Endothelial cell of umbilical vein (primary cell): ENCODE data around the gene APOL2. TPM values are rescaled to one million over a fixed set of nuclear protein-coding genes. Genes with fewer than 3 reads are reported as not detected.

ENCODE experiments used
- BruUV-seq: library from RNA; stranded (reverse); fragments of 400-500 nt; replicated peaks from 2 replicates; lab custom pipeline; 2021; lab: Mats Ljungman, UMichigan
- CTCF ChIA-PET: fragments of 300-600, 350-600 bp; sonication (Branson Sonifier 250); formaldehyde crosslinking; loops from one replicate; lab custom pipeline; 2021; ENCODE audit warnings: antibody characterized with exemption, inconsistent platforms; lab: Charles Lee
- POLR2A ChIA-PET: fragments of 300-600, 350-600 bp; sonication (Branson Sonifier 250); formaldehyde crosslinking; loops from one replicate; lab custom pipeline; 2021; ENCODE audit warnings: antibody characterized with exemption, inconsistent platforms; lab: Charles Lee
- DNase-seq: peaks from one replicate; pipeline ENCODE4 v3.0.0-alpha.2; 2011; ENCODE audit warnings: low read depth, low spot score
- FAIRE-seq: peaks from 2 replicates; lab custom pipeline; 2011; peaks lifted over from hg19 to GRCh38; lab: Jason Lieb, UNC
- H2AFZ ChIP-seq: 2 replicates; pipeline ENCODE4 v1.6.0; 2012; ENCODE audit warnings: low read depth, low read length, control low read depth, inconsistent platforms
- H3K27ac ChIP-seq: 2 replicates; pipeline ENCODE4 v1.5.1; 2011; ENCODE audit warnings: low read depth, mild to moderate bottlenecking, control low read depth, low read length, moderate library complexity; ENCODE audit not compliant: insufficient read depth
- H3K27me3 ChIP-seq, 2 experiments: 2 replicates each; pipeline versions ENCODE4 v1.6.0 to v1.6.1; 2011; ENCODE audit warnings: low read length in 2 of 2, mixed read lengths in 1 of 2; ENCODE audit not compliant: control insufficient read depth in 2 of 2, insufficient read depth in 2 of 2
- H3K36me3 ChIP-seq, 2 experiments: 2 replicates in 1 of 2; 3 replicates in 1 of 2; pipeline ENCODE4 v1.5.1; 2011; ENCODE audit warnings: low read length in 2 of 2, mild to moderate bottlenecking in 1 of 2, moderate library complexity in 1 of 2; ENCODE audit not compliant: control insufficient read depth in 2 of 2, insufficient read depth in 2 of 2; ENCODE audit errors: extremely low read depth in 1 of 2
- H3K4me1 ChIP-seq: 3 replicates; pipeline ENCODE4 v1.5.1; 2011; ENCODE audit warnings: mild to moderate bottlenecking, low read length; ENCODE audit not compliant: control insufficient read depth, insufficient read depth; ENCODE audit errors: extremely low read depth
- H3K4me2 ChIP-seq: 2 replicates; pipeline ENCODE4 v1.6.1; 2011; ENCODE audit warnings: low read length, control low read depth, mixed read lengths; ENCODE audit not compliant: insufficient read depth
- H3K4me3 ChIP-seq, 3 experiments: fragments of 200-600 bp in 1 of 3; sonication (generic), shearing (Covaris generic) in 1 of 3; replicated peaks in 1 of 3; 2 replicates each; pipeline ENCODE4 v1.5.1; 2011 to 2016; ENCODE audit warnings: control low read depth in 3 of 3, low read length in 3 of 3, mild to moderate bottlenecking in 2 of 3, inconsistent platforms in 1 of 3, low read depth in 1 of 3, moderate library complexity in 1 of 3; ENCODE audit not compliant: insufficient read depth in 1 of 3
- H3K79me2 ChIP-seq: 2 replicates; pipeline ENCODE4 v1.6.0; 2012; ENCODE audit warnings: low read length, inconsistent platforms; ENCODE audit not compliant: control insufficient read depth, insufficient read depth
- H3K9ac ChIP-seq: replicated peaks from 2 replicates; pipeline ENCODE3; 2011; ENCODE audit warnings: low read length, control low read depth; ENCODE audit not compliant: insufficient read depth; ENCODE audit errors: extremely low read depth
- H3K9me1 ChIP-seq: replicated peaks from 3 replicates; pipeline ENCODE4 v1.6.0; 2011; ENCODE audit warnings: mild to moderate bottlenecking, low read length; ENCODE audit not compliant: control insufficient read depth, insufficient read depth; ENCODE audit errors: extremely low read depth
- H3K9me3 ChIP-seq: replicated peaks from 2 replicates; pipeline ENCODE4 v1.5.1; 2012; ENCODE audit warnings: low read length, inconsistent platforms; ENCODE audit not compliant: control insufficient read depth, insufficient read depth
- H4K20me1 ChIP-seq: replicated peaks from 2 replicates; pipeline ENCODE3; 2011; ENCODE audit warnings: mild to moderate bottlenecking, low read length; ENCODE audit not compliant: control insufficient read depth, insufficient read depth; ENCODE audit errors: extremely low read depth
- EZH2 ChIP-seq: IDR thresholded peaks from 2 replicates; pipeline ENCODE4 v1.6.1; 2012; ENCODE audit warnings: borderline replicate concordance, low read depth, mild to moderate bottlenecking, moderate library complexity, low read length, inconsistent platforms; ENCODE audit not compliant: severe bottlenecking
- FOS ChIP-seq: IDR thresholded peaks from 2 replicates; pipeline ENCODE4 v1.6.1; 2011; ENCODE audit warnings: mild to moderate bottlenecking, low read length, moderate library complexity, borderline replicate concordance; ENCODE audit not compliant: insufficient read depth
- GATA2 ChIP-seq: IDR thresholded peaks from 2 replicates; pipeline ENCODE4 v1.7.0; 2011; ENCODE audit warnings: low read depth, mild to moderate bottlenecking, moderate library complexity, mixed read lengths, low read length; ENCODE audit not compliant: insufficient read length, insufficient read depth
- JUN ChIP-seq: IDR thresholded peaks from 2 replicates; pipeline ENCODE4 v1.6.1; 2011; ENCODE audit warnings: borderline replicate concordance, low read depth; ENCODE audit not compliant: insufficient read length, insufficient read depth
- MYC ChIP-seq: IDR thresholded peaks from one replicate; pipeline ENCODE4 v1.6.1; 2011; ENCODE audit warnings: mild to moderate bottlenecking, low read depth, low read length
- POLR2A ChIP-seq: IDR thresholded peaks from 2 replicates; pipeline ENCODE4 v1.6.1; 2012; ENCODE audit warnings: low read depth, mild to moderate bottlenecking, control low read depth, low read length
- POLR2AphosphoS5 ChIP-seq: IDR thresholded peaks from 2 replicates; pipeline ENCODE4 v1.6.1; 2012; ENCODE audit warnings: low read depth, mild to moderate bottlenecking, control low read depth, low read length, moderate library complexity; ENCODE audit not compliant: insufficient read depth
- dilution Hi-C: fragments of 300-500 bp; cut with MboI; formaldehyde crosslinking; loops from one replicate; pipeline ENCODE4 v1.15.0; 2019; ENCODE audit warnings: low sequenced_read_pairs; ENCODE audit not compliant: extremely low pct_ligation_motif_present
- intact Hi-C: fragments of 100-400 bp; cut with micrococcal nuclease; formaldehyde crosslinking; loops from one replicate; pipeline ENCODE4 v1.10.0; 2022
- polyA plus RNA-seq, 4 experiments: library from polyadenylated mRNA; depleted of rRNA in 3 of 4; stranded (reverse) in 3 of 4; unstranded in 1 of 4; fragments of >200 nt; gene quantifications; 2 replicates each; pipeline versions ENCODE4 v1.2.1 to v1.2.3, GENCODE V29; 2011 to 2012; ENCODE audit warnings: missing spikeins in 1 of 4
- total RNA-seq: library from RNA; stranded (reverse); gene quantifications from 2 replicates; pipeline ENCODE4 v1.2.3, GENCODE V29; 2021
- TF ChIP-seq, protein P1 (sequence below), 2 donors: IDR thresholded peaks; 1 replicate in 1 of 2; 2 replicates in 1 of 2; pipeline ENCODE4 v1.5.1; 2011; ENCODE audit warnings: low read length in 2 of 2, mild to moderate bottlenecking in 2 of 2, moderate library complexity in 2 of 2, control low read depth in 1 of 2, inconsistent platforms in 1 of 2, low read depth in 1 of 2; ENCODE audit not compliant: insufficient read depth in 1 of 2; ENCODE audit errors: extremely low read depth in 1 of 2
- TF ChIP-seq, protein P2 (sequence below): IDR thresholded peaks from 2 replicates; pipeline ENCODE4 v1.6.1; 2011; ENCODE audit not compliant: insufficient read depth, insufficient read length

The APOL2 gene
- total and polyA plus RNA-seq, 2 donors (not counting 3 experiments of a cell fraction or from before 2014, with no cell fraction given), result 16.9 to 37.6 TPM

DNA sequence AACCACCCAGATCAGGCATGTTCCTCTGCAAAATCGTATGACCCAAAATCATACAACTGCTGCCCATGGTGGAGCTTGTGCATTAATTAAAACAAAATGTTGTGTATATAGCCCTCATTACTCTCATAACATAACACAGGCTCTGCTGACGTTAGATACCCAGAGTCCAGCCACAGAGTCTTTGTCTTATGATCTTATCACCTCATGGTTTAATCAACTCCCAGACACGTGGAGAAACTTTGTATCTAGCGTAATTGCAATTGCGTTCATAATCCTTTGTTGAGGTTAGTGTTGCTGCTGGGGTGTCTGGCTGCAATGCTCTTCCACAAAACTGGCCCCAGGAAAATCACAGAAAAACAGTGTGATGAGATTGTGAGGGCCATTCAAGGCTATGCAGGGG lies 8.6 kb upstream of the APOL2 start:
- no peaks in the 10 kb centered on the region for H3K79me2 ChIP-seq
- no peaks in the 10 kb centered on the region for H3K9me3 ChIP-seq
- no peak for FAIRE-seq
- intact Hi-C loops (loop anchor here (1.0 kb wide), 1 partner anchor 18 kb away; no protein-coding TSS in a partner anchor), dilution Hi-C loops (no loop called here)
- ChIA-PET POLR2A (no interaction called here), CTCF (interaction anchor here (1.5 kb wide), 2 partner anchors 9 to 223 kb away, joined by 3 to 5 read pairs; partner anchors contain the start of gene APOL2)
- H3K9ac ChIP-seq, result no peak overlapping the region
- H3K27ac ChIP-seq, result no peak overlapping the region
- no peak overlapping the region for H3K4me3 ChIP-seq
- no peaks in the 10 kb centered on the region for H3K27me3 ChIP-seq
- no peak overlapping the region for H2AFZ ChIP-seq
- no peaks in the 10 kb centered on the region for H3K4me1 ChIP-seq
- no peaks in the 10 kb centered on the region for H3K36me3 ChIP-seq
- no peak for TF ChIP-seq POLR2AphosphoS5
- TF ChIP-seq EZH2, result no peak
- TF ChIP-seq, protein P1, sequence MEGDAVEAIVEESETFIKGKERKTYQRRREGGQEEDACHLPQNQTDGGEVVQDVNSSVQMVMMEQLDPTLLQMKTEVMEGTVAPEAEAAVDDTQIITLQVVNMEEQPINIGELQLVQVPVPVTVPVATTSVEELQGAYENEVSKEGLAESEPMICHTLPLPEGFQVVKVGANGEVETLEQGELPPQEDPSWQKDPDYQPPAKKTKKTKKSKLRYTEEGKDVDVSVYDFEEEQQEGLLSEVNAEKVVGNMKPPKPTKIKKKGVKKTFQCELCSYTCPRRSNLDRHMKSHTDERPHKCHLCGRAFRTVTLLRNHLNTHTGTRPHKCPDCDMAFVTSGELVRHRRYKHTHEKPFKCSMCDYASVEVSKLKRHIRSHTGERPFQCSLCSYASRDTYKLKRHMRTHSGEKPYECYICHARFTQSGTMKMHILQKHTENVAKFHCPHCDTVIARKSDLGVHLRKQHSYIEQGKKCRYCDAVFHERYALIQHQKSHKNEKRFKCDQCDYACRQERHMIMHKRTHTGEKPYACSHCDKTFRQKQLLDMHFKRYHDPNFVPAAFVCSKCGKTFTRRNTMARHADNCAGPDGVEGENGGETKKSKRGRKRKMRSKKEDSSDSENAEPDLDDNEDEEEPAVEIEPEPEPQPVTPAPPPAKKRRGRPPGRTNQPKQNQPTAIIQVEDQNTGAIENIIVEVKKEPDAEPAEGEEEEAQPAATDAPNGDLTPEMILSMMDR (IDR thresholded peaks at IDR 0.05; ENCODE audit: extremely low read depth in 1 of 2, insufficient read depth in 1 of 2, low read depth in 1 of 2, low read length in 2 of 2), result no peak
- TF ChIP-seq JUN, result no peak
- no peak for TF ChIP-seq FOS
- TF ChIP-seq MYC, result no peak
- TF ChIP-seq GATA2, result no peak
- TF ChIP-seq POLR2A, result no peak
- TF ChIP-seq, protein P2, sequence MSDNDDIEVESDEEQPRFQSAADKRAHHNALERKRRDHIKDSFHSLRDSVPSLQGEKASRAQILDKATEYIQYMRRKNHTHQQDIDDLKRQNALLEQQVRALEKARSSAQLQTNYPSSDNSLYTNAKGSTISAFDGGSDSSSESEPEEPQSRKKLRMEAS, result no peak
- H4K20me1 ChIP-seq, result no peaks in the 10 kb centered on the region
- no TSS peak for BruUV-seq
- no peak for DNase-seq
- no peak overlapping the region for H3K4me2 ChIP-seq
- no peaks in the 10 kb centered on the region for H3K9me1 ChIP-seq
